WTC11 (cell line): ENCODE measurements around the gene RAX2. TPM values are rescaled to one million over a fixed set of nuclear protein-coding genes. Genes with fewer than 3 reads are reported as not detected.

Source experiments
- ATAC-seq: fragments of 200-7000 bp; cut with Tn5 transposase; 2 replicates; pipeline ENCODE4 v1.10.0; 2021; ENCODE audit warnings: mild to moderate bottlenecking, moderate library complexity
- CTCF ChIA-PET: fragments of 300-600 bp; sonication (Branson Sonifier 250); formaldehyde crosslinking; loops from one replicate; lab custom pipeline; 2021; ENCODE audit warnings: antibody characterized with exemption; lab: Charles Lee
- POLR2A ChIA-PET: fragments of 350-600 bp; sonication (Branson Sonifier 250); formaldehyde crosslinking; loops from one replicate; lab custom pipeline; 2021; ENCODE audit warnings: antibody characterized with exemption; lab: Charles Lee
- DNase-seq: peaks from one replicate; pipeline ENCODE4 v3.0.0; 2021; ENCODE audit warnings: low spot score
- H3K27ac Mint-ChIP-seq: 2 replicates; pipeline ENCODE4 v1.8.0; 2021; ENCODE audit warnings: mixed read lengths
- H3K27me3 Mint-ChIP-seq: 2 replicates; pipeline ENCODE4 v1.8.0; 2021; ENCODE audit warnings: low read depth, mild to moderate bottlenecking, moderate library complexity, mixed read lengths
- H3K36me3 Mint-ChIP-seq: 2 replicates; pipeline ENCODE4 v1.8.0; 2021; ENCODE audit warnings: mixed read lengths
- H3K4me1 Mint-ChIP-seq: 2 replicates; pipeline ENCODE4 v1.8.0; 2022; ENCODE audit warnings: mixed read lengths
- H3K4me3 Mint-ChIP-seq: 2 replicates; pipeline ENCODE4 v1.8.0; 2021; ENCODE audit warnings: mild to moderate bottlenecking, moderate library complexity, mixed read lengths
- H3K9me3 Mint-ChIP-seq: 2 replicates; pipeline ENCODE4 v1.8.0; 2021; ENCODE audit warnings: mixed read lengths
- ARID4B ChIP-seq: sonication (generic); formaldehyde crosslinking; IDR thresholded peaks from 2 replicates; pipeline ENCODE4 v1.8.0; 2023; ENCODE audit warnings: missing genetic modification reagents, mild to moderate bottlenecking, borderline replicate concordance
- CREM ChIP-seq: sonication (generic); formaldehyde crosslinking; IDR thresholded peaks from 2 replicates; pipeline ENCODE4 v1.8.1; 2022; ENCODE audit warnings: mild to moderate bottlenecking, missing genetic modification reagents, moderate library complexity
- E2F1 ChIP-seq: sonication (generic); formaldehyde crosslinking; IDR thresholded peaks from 2 replicates; pipeline ENCODE4 v1.8.0; 2022; ENCODE audit warnings: mild to moderate bottlenecking, missing genetic modification reagents
- FOXP1 ChIP-seq: sonication (generic); formaldehyde crosslinking; IDR thresholded peaks from 2 replicates; pipeline ENCODE4 v1.8.0; 2022; ENCODE audit warnings: missing genetic modification reagents, mild to moderate bottlenecking, moderate library complexity, borderline replicate concordance
- GABPB1 ChIP-seq: sonication (generic); formaldehyde crosslinking; IDR thresholded peaks from 2 replicates; pipeline ENCODE4 v1.8.1; 2023; ENCODE audit warnings: mild to moderate bottlenecking, missing genetic modification reagents
- GTF2I ChIP-seq: fragments of 250-450 bp; sonication (Bioruptor Pico); conservative IDR thresholded peaks from 2 replicates; pipeline ENCODE4 v1.4.0; 2021; ENCODE audit warnings: mild to moderate bottlenecking
- KAT7 ChIP-seq: sonication (generic); formaldehyde crosslinking; IDR thresholded peaks from 2 replicates; pipeline ENCODE4 v1.8.1; 2023; ENCODE audit warnings: missing genetic modification reagents, mild to moderate bottlenecking, borderline replicate concordance
- MAX ChIP-seq: sonication (generic); formaldehyde crosslinking; IDR thresholded peaks from 2 replicates; pipeline ENCODE4 v1.8.0; 2022; ENCODE audit warnings: mild to moderate bottlenecking, missing genetic modification reagents
- MXD4 ChIP-seq: fragments of 250-450 bp; sonication (Bioruptor Pico); IDR thresholded peaks from 2 replicates; pipeline ENCODE4 v1.8.0; 2021; ENCODE audit warnings: mild to moderate bottlenecking, moderate library complexity, borderline replicate concordance
- NR2C2 ChIP-seq: sonication (generic); formaldehyde crosslinking; IDR thresholded peaks from 2 replicates; pipeline ENCODE4 v1.8.0; 2022; ENCODE audit warnings: mild to moderate bottlenecking, missing genetic modification reagents
- OVOL2 ChIP-seq: fragments of 250-450 bp; sonication (Bioruptor Pico); IDR thresholded peaks from 2 replicates; pipeline ENCODE4 v1.9.0; 2021; ENCODE audit warnings: mild to moderate bottlenecking, borderline replicate concordance
- TCF7 ChIP-seq: sonication (generic); formaldehyde crosslinking; IDR thresholded peaks from 2 replicates; pipeline ENCODE4 v1.8.0; 2022; ENCODE audit warnings: mild to moderate bottlenecking, low read depth, missing genetic modification reagents, moderate library complexity
- TP53 ChIP-seq: sonication (generic); formaldehyde crosslinking; IDR thresholded peaks from 2 replicates; pipeline ENCODE4 v1.8.1; 2023; ENCODE audit warnings: mild to moderate bottlenecking, missing genetic modification reagents
- USF1 ChIP-seq: sonication (generic); formaldehyde crosslinking; IDR thresholded peaks from 2 replicates; pipeline ENCODE4 v1.8.0; 2022; ENCODE audit warnings: mild to moderate bottlenecking, missing genetic modification reagents
- ZNF281 ChIP-seq: sonication (generic); formaldehyde crosslinking; IDR thresholded peaks from 2 replicates; pipeline ENCODE4 v1.8.0; 2023; ENCODE audit warnings: mild to moderate bottlenecking, missing genetic modification reagents
- total RNA-seq: library from RNA; stranded (reverse); gene quantifications from 3 replicates; pipeline ENCODE4 v1.2.3, GENCODE V29; 2021
- TF ChIP-seq, protein P1 (sequence below): sonication (generic); formaldehyde crosslinking; IDR thresholded peaks from 2 replicates; pipeline ENCODE4 v1.8.1; 2023; ENCODE audit warnings: mild to moderate bottlenecking, moderate library complexity, missing genetic modification reagents
- TF ChIP-seq, protein P2 (sequence below): sonication (generic); formaldehyde crosslinking; conservative IDR thresholded peaks from 2 replicates; pipeline ENCODE4 v1.8.1; 2022; ENCODE audit warnings: mild to moderate bottlenecking, missing genetic modification reagents

The RAX2 gene
- total RNA-seq, 1 experiment from 2014 or later = 0.09 TPM

- TF ChIP-seq ARID4B (no peak), TCF7 (no peak), KAT7 (no peak), NR2C2 (no peak), TP53 (CRISPR knock-in tag) (no peak), CREM (CRISPR knock-in tag) (no peak), USF1 (peak; percentile 84)
Measured at GRCh38 chr19:3743486-3743885, 28.5 kb downstream of the RAX2 start (continued).

- H3K36me3 Mint-ChIP-seq = peaks cover 8% of the 10 kb centered on the region; the same call in 1 of the 2 replicates
- CTCF ChIA-PET = interaction anchor here (2.6 kb wide), 1 partner anchor 82 kb away, joined by 7 read pairs; no protein-coding TSS in a partner anchor
Measured at GRCh38 chr19:3740431-3740830, 31.6 kb downstream of the RAX2 start.

More at GRCh38 chr19:3740431-3740830, 31.6 kb downstream of the RAX2 start:
- TF ChIP-seq MXD4 = no peak
- no peak for TF ChIP-seq ZNF281
- TF ChIP-seq, protein P1, sequence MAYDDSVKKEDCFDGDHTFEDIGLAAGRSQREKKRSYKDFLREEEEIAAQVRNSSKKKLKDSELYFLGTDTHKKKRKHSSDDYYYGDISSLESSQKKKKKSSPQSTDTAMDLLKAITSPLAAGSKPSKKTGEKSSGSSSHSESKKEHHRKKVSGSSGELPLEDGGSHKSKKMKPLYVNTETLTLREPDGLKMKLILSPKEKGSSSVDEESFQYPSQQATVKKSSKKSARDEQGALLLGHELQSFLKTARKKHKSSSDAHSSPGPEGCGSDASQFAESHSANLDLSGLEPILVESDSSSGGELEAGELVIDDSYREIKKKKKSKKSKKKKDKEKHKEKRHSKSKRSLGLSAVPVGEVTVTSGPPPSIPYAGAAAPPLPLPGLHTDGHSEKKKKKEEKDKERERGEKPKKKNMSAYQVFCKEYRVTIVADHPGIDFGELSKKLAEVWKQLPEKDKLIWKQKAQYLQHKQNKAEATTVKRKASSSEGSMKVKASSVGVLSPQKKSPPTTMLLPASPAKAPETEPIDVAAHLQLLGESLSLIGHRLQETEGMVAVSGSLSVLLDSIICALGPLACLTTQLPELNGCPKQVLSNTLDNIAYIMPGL = no peak
- no peak for TF ChIP-seq GTF2I (CRISPR knock-in tag)
- TF ChIP-seq MAX (CRISPR knock-in tag) = no peak
- TF ChIP-seq, protein P2, sequence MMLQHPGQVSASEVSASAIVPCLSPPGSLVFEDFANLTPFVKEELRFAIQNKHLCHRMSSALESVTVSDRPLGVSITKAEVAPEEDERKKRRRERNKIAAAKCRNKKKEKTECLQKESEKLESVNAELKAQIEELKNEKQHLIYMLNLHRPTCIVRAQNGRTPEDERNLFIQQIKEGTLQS = no peak
- no peak for TF ChIP-seq GABPB1 (CRISPR knock-in tag)
- no peak for TF ChIP-seq OVOL2 (CRISPR knock-in tag)
- TF ChIP-seq E2F1 (CRISPR knock-in tag) = no peak
- TF ChIP-seq FOXP1 = no peak
- no peak overlapping the region for H3K27ac Mint-ChIP-seq
- POLR2A ChIA-PET = no interaction called here
- ATAC-seq = no peak
- no peak overlapping the region for H3K4me3 Mint-ChIP-seq
- no peak for DNase-seq
- no peaks in the 10 kb centered on the region for H3K4me1 Mint-ChIP-seq
- no peaks in the 10 kb centered on the region for H3K9me3 Mint-ChIP-seq
- H3K27me3 Mint-ChIP-seq = no peaks in the 10 kb centered on the region
